HG03097 (cell line): ENCODE results near the gene ABLIM3.

Experiments
- ATAC-seq: cut with Tn5 transposase; IDR thresholded peaks from one replicate; pipeline ENCODE4 v1.9.1; 2021; ENCODE audit not compliant: unreplicated experiment, low FRiP score

ABLIM3 gene

DNA sequence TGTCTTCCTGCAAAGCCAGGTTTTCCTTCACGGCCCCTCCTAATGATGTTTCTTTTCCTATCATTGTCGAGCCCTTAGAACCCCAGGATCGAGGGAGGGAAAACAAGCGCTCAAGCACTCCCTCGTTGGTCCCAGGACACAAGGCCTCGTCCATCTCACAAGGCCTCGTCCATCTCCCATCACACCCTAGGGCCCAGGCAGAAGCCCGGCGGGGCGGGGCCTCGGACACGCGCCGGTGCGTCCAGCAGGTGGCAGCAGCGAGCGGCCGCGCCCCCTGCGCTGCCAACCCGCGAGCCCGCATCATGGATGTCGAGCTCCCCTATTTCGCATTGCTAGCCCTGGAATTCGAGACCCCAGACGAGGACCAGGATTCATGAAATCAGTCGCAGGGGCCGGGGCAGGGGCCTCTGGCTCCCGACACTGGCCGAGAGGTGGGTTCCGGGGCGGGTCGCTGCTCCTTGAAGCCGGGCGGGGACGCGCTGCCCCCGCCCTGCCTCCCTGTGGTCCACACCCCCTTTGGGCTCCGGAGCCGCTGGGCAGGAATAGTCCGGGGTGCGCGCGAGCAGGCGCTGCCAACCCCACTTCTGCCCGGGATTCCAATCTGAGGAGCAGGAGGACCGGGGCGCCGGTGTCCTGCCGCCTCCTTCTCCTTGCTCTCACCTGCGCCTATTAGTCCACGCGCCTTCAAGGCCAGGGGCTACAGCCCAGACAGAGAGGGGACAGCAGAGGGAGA, at the start of gene ABLIM3:
ABLIM3 (plus strand) TSS at position 270 of the 733 bp plus-strand sequence. CDS start 603 bp downstream, outside the sequence.
- peak; percentile 86 for ATAC-seq

DNA sequence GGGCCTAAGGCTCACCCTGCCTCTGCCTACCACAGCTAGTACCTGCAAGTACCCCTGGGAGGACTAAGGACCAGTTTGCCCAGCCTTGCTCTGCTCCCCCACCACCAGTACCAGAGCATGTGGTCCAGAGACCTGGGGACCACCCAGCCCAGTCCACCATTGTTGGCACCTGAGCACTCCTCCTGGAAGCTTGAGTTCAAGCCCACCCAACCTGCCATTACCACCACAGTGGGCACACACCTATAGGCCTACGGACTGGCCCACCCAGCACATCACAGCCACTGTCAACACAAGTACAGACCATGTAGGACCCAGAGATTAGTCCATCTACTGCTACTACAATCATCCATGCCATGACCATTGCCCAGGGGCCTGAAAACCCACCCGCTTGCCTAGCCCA, 47.7 kb upstream of the ABLIM3 start:
- no peak for ATAC-seq

DNA sequence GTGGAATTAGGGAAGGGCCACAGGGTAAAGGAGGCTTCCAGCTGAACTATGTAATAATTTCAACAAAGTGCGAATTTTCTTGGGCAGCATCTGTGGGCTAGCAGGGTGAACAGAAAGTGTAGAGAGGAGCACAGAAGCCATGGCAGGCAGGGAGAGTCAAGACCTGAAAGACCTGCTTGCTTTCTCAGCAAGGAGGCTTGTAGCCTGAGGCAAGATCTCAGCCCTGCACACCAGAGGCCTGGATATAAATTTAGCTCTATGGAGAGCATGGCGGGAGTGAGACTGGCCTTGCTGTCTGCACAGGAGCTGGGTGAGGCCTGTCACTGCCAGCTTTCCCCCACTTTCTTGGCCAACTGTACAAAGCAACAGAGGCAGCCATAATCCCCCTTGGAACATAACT, 46.3 kb upstream of the ABLIM3 start:
- no peak for ATAC-seq

DNA sequence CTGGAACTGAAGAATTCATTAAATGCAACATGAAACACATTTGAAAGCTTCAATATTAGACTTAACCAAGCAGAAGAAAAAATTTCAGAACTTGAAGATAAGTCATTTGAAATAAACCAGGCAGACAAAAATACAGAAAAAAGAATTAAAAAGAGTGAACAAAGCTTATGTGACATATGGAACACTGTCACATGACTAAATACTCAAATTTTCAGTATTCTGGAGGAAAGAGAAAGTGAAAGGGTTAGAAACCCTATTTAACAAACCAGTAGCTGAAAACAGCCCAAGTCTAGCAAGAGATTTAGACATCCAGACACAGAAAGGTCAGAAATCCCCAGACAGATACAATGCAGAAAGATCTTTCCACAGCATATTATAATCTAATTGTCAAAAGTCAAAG, 41.4 kb upstream of the ABLIM3 start:
- no peak for ATAC-seq

DNA sequence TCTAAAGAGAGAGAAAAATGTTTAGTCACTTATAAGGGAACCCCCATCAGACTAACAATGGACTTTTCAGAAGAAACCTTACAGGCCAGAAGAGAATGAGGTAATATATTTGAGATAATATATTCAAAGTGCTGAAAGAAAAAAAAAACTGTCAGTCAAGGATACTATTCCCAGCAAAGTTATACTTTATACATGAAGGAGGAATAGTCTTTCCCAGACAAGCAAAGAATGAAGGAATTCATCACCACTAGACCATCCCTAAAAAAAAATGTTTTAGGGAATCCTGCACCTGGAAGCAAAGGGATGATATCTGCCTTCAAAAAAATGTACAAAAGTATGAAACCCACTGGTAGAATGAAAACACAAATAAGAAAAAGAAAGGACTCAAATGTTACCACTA, 41.0 kb upstream of the ABLIM3 start:
- ATAC-seq, result no peak

DNA sequence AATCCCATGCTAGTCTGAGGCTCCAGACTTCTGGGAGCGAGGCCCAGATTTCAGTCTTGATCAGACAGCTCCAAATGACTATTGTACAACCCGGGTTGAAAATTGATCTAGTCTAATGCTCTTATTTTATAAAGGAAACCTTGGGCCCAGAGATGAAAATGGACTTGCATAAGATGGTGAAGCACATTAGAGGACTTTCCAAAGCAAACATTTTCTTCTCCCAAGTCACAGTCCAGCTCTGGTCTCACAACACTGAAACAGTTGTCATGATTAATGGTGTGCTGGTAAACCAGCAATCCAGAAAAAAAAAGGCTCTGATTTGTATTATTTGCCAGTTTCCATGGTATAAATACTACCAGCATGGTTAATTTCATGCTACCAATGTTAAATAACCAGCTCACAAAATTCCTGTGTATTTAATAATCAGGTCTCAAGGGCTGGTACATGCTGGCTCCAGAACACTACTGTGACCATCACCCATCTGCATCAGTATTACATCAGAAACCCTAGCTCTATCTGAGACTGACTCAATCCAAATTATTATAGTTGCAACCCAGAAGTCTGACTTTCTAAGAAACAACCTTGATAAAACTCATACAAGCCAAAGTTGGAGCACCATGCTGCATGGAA, 32.5 kb upstream of the ABLIM3 start:
- ATAC-seq, result no peak

DNA sequence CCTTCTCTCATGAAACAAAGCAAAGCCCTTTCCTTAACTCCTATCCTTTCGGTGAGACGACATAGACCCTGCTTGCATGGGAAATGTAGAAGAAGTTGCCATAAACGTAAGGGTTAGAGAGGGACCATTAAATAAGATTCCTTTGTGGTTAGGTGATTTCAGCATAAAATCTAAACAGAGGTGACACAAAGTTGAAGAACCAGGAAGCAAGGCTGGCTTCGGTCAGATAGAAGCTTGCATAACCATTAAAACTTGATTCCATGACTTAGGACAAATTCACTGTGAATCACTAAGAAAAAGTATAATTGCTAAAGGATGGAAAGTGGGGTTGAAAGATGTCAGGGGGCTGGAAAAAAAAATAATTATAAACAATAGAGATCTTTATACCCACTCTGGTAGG, 30.9 kb upstream of the ABLIM3 start:
- ATAC-seq, result no peak

DNA sequence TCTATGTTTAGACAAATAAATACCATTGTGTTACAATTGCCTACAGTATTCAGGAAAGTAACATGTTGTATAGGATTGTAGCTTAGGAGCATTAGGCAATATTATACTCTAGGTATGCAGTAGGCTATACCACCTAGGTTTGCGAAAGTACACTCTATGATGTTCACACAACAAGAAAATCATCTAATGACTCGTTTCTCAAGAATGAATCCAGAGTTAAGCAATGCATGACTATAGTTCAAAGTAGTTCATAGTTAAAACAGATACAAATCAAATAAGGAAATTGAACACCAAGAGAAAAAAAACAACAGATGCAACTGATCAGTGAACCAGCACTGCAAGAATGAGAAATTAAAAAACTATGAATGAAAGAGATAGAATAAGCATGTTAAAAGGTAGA, 27.6 kb upstream of the ABLIM3 start:
- no peak for ATAC-seq

DNA sequence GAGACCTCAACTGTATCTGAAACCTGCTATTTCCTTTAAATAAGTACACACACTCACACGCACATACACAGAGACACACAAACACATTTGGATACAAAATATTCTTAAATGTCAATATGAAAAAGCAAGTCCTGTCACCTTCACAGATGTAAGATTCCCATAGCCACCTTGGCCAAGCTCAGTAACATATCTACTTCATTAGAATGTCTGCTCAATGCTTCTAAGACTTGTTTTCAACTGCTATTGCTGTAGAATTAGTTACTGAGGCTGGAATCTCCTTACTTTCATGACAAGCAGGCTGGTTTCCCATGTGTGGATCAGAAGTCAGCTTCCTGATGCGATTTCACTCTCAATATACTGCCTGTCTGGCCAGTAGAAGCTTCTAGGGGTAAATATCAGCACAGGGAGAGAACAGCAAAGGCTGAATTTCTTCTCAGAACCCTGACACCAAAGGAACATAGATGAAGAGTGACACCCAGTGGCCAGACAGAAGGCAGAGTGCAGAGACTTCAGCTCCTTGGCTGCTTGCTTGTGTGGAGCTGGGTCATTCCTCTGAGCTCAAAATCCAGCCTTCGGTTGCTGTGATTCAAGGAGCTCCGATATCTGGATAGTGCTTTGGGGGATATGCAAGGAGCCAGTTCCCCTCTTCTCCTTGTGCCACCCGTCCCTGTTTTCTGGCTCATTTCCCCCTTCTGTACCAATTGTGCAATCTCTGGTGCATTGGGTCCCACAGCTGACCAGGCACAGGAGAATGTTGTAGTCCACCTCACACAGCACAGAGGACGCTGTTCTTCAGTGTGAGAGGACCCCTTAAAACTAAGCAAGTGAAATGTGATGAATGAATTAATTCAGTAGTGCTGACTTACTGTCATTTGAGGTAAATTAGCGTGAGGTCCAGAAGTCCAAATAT, 26.6 kb upstream of the ABLIM3 start:
- ATAC-seq, result peak; percentile 85

DNA sequence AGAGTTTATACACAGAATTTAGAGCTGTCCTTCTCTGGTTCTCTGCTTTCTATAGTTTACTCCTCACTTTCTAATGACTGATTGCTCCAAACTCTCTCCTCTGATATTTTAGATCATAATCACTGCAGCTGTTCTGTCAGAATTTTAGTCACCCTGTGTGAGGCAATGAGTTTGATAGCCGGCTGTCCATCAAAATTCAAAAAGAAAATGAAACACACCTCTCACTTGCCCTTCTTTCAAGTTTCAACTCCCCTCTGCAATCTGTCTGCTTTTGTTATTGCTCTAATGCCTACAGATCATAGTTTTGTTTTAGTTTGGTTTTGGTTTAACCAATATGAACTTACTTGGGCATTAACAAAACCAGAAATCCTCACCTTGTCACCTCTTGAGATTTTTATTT, 23.3 kb upstream of the ABLIM3 start:
- ATAC-seq, result peak; percentile 72

DNA sequence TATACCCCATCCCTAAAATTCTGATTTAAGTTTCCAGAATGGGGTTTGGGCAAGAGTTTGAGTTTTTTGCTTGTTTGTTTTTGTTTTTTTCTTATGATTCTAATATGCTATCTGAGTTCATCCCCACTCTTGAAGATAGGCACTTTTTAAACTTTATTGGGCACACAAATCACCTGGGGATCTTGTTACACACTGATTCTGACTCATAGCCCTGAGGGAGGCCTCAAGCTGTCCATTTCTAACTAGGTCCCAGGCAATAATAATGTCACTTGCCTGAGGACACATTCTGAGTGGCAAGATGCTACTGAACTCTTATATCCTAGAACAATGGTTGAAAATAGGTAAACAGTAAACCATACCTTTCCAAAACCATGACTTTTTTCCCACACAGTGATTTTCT, 22.8 kb upstream of the ABLIM3 start:
- no peak for ATAC-seq

DNA sequence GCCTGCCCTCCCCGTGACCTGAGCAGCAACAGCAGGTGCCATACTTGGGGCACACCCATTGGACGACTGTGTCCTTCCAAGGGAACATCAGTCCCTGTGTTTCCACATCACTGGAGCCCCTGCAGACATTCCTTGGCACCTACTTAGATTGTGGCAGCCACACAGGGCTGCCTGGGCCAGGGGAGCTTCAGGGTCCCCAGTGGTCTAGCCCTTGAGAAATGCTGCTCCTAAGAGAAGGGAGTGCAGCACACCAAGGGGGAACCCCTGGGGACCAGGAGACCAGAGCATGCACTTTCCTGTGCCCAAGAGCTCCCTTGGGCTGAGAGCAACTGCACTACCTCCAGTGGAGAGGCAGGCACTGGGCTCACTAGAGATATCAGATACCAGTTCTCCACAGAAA, 20.1 kb upstream of the ABLIM3 start:
- no peak for ATAC-seq

DNA sequence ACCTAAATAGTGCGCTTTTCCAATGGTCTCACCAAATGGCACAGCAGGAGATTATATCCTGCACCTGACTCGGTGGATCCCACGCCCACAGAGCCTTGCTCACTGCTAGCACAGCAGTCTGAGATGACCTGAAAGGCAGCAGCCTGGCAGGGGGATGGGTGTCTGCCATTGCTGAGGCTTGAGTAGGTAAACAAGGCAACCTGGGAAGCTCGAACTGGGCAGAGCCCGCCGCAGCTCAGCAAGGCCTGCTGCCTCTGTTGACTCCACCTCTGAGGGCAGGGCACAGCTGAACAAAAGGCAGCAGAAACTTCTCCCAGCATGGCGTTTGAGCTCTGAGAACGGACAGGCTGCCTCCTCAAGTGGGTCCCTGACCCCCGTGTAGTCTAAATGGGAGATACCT, 18.1 kb upstream of the ABLIM3 start:
- no peak for ATAC-seq

DNA sequence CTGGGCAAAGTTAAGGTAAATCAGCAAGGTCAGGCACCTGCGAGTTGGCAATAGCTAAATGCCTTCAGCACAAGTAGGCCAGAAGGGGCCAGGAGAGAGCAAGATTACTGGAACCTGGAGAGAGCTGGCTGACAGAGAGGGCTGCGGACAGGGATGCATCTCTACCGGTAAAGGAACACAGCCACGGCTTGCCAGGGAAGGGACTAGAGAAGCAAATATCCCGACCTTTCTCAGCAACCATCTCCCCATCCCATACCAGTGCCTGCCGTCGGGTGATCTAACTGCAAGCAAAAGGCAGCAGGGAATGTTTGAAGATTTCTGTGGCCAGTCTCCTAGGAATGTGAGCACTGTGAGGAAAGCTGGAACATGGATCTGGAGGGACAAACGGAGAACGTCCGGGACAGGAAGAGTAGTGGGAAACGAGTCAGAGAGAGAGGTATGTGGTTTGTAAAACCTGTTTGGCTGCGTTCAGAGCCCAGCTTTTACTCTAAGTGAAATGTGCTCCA, 15.9 kb upstream of the ABLIM3 start:
- ATAC-seq, result no peak

DNA sequence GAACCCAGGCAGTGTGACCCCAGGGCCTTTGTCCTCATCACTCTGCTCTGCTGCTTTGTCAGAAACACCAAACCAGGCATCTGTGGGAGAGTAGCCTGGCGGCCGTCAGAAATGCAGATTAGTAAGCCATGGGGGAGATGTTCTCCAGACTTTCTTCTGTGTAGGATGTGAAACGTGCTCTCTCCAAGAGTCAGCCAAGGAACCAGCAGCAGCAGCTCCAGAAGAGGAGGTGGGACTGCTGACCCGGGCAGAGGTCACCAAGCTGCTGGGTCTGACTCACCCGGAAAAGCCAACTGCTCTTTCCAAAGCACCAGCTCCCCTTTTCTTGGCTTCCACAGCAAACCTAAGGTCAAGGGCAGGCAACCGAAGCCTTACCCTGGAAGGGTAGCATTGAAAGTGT, 14.4 kb upstream of the ABLIM3 start:
- no peak for ATAC-seq

DNA sequence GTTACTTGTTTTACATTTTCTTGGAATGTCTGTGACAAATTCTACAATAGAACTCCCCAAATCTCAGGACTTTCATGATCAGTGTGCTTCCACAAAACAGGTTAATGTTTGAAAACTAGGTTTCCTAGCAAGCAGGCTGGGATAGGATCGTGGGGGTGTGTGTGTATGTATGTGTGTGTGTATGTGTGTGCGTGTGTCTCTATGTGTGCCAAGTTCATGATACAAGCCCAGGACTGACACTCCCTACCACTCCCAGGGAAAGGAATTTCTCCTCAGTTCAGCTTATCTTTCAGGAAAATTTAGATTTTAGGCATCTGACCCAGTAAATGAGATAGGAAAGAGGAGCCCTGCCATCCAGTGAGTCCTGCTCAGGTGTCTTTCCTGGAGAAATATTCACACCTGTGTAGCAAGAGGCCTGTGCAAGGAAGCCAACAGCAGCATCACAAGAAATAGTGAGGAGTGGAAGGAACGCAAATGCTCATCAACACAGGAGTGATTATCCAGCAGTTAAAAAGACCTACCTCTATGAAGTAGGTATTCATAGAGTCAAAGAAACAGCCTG, 13.8 kb upstream of the ABLIM3 start:
- no peak for ATAC-seq

DNA sequence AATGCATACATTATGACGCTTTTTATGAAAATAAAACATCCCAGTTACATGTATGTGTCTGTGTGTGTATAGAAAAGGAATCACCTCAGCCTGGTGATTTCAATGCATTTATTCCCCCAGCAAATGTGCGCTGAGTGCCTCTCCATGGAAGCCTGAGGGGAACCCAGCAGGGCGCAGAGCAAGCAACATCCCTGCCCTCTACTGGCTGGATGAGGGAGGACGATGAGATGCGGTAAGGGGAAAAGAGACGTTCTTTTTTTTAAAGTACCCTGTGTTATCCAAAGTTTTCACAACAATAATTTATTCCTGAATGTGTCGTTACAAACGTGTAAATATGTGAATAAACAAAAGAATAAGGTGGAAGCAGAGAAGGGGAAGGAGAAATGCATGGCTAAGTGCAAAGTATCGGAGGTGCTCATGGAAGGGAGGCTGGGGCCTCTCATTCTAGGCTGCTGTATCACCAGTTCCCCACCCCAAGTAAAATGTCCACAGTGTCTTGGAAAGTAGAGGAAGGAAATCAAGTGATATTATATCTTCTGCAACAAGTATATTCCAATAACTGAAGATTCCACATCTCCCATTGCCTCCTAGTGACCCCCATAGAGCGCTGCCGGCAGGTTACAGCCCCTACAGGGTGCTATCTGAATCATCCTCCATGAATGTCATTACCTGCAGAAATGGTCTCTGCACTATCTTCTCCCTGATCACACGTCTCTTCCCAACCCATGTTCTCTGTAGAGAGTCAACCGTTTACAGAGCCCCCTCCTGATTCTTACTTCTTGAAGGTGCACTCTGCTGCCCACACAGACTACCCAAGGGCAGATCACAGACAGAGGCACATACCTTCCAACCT, 13.0 kb upstream of the ABLIM3 start:
- peak; percentile 68 for ATAC-seq

DNA sequence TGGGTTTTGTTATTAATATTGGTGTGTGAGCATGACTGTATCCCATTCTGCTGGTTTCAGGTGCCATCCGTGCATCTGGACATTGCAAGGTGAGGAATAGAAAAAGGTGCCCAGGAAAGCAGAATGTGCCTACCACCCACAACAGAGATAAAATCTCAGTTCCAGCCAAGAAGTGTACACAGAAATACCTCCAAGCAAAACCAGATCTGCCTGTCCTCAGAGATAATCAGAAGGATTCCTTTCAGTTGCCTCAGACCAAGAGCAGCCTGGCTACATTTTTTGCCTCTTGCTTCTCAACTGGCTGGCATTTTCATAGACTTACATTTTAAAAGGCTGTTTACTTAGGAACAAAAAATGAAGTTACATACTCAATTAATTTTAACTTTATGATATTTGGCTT, 12.1 kb upstream of the ABLIM3 start:
- ATAC-seq, result no peak

DNA sequence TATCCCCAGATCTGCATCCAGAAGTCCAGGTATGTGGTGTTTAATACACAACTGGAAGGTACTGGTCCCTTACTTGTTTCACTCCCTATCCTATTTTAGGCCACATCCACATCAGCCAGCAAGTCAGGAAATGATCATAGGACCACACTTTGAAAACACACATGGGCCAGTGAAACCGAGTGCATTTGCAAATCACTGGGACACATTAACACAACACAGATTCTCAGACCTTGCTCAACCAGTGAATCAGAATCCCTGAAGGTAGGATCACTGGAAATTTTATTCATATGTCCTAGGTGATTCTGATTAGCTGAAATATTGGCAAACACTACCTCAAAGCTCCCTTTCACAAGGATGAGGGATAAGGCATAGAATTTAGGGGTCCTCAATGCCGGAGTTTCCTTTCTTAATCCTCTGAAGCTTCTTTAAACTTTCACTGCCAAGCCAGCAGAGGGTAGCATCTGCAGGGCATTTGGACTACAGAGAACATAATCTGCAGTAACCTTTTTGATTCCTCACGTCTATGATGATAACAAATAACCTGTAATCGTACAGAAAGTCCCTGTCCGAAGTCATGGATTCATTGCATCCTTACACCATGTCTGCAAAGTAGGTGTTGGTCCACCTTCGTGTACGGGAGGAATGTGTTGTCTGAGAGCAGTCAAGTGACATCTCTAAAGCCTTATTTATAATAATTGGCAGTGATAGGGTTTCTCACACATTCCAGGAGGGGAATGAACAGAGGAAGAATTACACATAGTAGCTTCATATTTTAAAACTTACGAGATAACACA, 11.0 kb upstream of the ABLIM3 start:
- ATAC-seq, result no peak
